HL-60/S4 (cell line): ENCODE results near the gene ZBTB7C.

Source experiments
- in situ Hi-C: fragments of 300-500 bp; cut with MboI; formaldehyde crosslinking; loops from 2 replicates; pipeline ENCODE4 v1.14.3; 2022; ENCODE audit warnings: low sequenced_read_pairs

The ZBTB7C gene

GRCh38 chr18:48017635-48018034, 391.5 kb downstream of the ZBTB7C start:
- in situ Hi-C loops, result loop anchor here (10.0 kb wide), 2 partner anchors 83 to 243 kb away; partner anchors contain the start of gene SMAD2

DNA sequence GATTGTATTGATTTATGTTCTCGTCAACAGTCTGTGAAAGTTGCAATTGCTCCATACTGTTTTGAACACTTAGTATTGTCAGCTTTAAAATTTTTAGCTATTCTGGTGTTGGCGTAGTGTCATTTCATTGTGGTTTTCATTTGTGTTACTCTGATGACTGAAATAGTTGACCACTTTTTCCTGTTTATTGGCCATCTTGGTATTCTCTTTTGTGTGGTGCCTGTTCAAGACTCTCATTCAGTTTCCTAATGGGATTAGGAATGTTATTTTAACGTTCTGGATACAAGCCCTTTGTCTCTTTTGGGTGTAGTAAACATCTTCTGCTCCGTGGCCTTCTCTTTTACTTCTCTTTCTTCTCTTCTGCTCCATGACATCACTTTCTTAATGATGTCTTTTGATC, 396.0 kb downstream of the ZBTB7C start:
- in situ Hi-C loops, result loop anchor here (10.0 kb wide), 2 partner anchors 78 to 238 kb away; partner anchors contain the start of gene SMAD2

DNA sequence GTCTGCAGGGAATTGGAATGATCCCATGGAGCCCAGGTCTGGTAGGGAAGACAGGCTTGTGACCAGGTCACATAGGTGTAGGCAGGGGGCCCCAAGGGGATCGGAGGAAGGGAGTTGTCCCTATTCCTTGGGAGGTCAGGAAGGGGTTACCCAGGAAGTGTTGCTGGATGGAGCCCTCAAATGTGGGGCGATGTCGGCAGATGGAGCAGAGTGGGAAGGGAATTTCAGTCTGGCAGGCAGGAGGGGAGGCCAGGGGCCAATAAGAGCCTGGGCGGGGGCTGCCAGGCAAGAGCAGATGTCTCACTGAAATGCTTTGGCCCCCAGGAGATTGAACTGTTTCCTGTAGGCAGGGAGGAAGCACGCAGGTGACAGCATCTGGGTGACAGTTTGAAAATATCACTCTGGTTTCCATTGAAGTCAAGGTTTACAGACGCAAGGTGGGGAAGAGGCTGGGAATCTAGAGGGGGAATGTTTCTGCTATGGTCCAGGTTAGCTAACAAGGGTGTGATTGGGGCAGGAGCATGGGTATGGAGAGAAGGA, 397.2 kb downstream of the ZBTB7C start:
- in situ Hi-C loops, result loop anchor here (10.0 kb wide), 2 partner anchors 77 to 237 kb away; partner anchors contain the start of gene SMAD2

DNA sequence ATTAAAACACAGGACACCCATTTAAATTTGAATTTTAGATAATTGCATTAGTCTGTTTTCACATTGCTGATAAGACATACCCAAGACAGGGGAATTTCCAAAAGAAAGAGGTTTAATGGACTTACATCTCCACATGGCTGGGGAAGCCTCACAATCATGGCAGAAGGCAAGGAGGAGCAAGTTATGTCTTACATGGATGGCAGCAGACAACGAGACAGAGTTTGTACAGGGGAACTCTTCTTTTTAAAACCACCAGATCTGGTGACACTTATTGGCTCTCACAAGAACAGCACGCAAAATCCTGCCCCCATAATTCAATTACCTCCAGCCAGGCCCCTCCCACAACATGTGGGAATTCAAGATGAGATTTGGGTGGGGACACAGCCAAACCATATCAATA, 398.9 kb downstream of the ZBTB7C start:
- in situ Hi-C loops, result loop anchor here (10.0 kb wide), 2 partner anchors 75 to 235 kb away; partner anchors contain the start of gene SMAD2

DNA sequence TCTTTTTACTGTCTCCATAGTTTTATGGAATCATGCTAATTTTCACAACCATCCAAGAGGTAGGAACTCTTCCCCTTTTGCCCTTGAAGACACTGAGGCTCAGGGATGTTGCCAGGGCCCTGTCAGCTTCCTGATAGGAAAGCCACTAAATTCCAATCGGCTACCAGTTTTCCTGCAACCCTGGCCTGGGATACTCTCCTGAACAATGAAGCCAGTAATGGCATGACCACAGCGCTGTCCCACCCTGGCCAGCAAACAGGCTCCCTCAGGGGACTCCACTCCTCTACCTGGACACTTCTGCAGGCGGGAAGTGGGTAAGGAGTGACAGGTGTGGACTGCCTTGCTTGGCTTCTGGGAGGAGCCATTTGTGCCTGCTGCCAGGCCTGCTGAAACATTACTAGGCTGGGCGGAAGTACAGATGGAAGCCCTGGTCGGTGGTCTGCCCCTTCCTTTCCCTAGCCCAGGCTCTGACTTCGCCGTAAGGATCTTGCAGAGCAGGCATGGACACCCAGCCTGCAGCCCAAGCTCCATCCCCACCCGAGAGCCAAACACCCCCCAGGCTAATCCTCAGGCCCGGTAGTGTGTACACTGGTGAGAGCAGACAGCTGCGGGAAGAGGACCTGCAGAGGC, 400.0 kb downstream of the ZBTB7C start:
- in situ Hi-C loops, result no loop called here

GRCh38 chr18:48007955-48008701, 401.1 kb downstream of the ZBTB7C start:
- in situ Hi-C loops, result no loop called here

- in situ Hi-C loops, result no loop called here
Measured at GRCh38 chr18:48007381-48007780, 401.8 kb downstream of the ZBTB7C start.

- in situ Hi-C loops, result no loop called here
Measured at GRCh38 chr18:48006415-48007175, 402.6 kb downstream of the ZBTB7C start.

DNA sequence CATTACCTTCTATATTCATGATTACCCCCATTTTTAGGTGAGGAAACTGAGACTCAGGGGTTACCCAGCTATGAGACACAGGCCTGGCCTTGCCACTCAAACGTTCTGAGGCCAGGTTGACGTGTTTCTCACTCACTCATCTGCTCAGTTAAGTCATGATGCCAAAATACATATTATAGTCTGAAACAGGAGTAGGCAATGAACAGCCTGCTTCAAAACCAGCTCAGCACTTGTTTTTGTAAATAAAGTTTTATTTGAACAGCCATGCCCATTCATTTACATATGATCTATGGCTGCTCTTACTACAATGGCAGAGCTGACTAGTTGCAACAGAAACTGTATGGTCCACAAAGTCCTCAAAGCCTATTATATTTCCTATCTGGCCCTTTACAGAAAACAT, 404.6 kb downstream of the ZBTB7C start:
- in situ Hi-C loops, result no loop called here

DNA sequence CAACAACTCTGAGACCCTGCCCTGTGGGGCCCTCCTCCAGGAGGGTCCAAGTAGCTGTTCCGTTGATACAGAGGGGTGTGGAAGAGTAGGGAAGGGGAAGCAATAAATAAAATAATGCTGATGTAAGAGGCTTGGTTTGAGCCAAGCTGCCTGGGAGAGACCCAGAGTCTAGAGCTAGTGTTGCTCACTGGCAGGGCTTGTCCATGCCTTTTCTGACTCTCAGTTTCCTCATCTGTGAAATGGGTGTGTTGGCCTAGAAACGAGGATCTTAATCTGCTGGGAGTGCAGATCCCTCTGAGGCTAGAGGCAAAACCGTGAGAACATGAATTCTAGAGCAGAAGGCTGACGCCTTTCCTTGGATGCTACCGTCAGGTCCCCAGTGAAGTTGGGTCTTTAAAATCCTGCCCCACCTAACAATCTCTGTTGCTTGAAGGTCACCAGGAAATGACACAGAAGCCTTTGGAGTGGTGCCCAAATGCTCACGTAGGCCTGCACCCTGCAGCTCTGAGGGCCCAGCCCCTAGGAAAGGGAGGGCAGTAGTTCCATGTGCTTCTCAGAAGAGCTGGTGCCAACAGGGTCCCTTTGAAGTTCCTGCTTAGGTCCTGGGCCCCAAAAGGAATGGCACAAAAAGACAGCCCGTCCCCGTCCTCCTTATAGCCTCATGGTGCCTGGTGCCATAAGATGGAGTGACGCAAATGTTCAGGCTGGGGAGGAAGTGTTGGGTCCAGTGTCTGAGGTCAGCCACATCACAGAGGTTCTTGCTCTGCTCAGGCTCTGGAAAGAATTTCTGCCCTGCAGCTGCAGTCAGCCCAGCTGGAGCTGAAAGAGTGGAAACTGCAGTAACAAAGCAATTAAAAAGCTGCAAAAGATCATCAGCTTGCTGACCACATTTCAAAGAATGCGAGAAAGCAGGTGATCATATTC, 405.5 kb downstream of the ZBTB7C start:
- in situ Hi-C loops, result no loop called here

DNA sequence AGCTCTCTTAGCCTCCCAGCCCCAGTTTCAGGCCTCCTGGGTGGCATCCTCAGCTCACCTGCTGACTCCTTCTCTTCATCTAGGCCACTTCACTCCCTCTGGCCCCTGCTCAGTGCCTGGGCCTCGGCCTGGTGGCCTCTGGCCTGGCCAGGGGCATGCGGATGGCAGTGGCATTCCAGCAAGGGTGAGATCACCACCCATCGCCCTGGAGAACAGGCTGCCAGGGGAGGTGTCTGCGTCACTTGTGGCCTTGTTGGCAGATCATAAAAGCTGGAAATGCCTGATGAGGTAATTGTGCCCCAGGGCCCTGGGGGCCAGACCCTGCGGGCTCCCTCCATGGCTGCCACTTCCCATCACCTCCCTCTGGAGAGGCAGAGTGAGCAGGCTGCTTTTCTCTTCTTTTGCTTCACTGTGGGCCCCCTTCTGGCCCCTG, 406.2 kb downstream of the ZBTB7C start:
- in situ Hi-C loops, result no loop called here

- in situ Hi-C loops, result no loop called here
Measured at GRCh38 chr18:48000701-48001100, 408.5 kb downstream of the ZBTB7C start.

GRCh38 chr18:47999801-48000248, 409.4 kb downstream of the ZBTB7C start:
- in situ Hi-C loops, result no loop called here

DNA sequence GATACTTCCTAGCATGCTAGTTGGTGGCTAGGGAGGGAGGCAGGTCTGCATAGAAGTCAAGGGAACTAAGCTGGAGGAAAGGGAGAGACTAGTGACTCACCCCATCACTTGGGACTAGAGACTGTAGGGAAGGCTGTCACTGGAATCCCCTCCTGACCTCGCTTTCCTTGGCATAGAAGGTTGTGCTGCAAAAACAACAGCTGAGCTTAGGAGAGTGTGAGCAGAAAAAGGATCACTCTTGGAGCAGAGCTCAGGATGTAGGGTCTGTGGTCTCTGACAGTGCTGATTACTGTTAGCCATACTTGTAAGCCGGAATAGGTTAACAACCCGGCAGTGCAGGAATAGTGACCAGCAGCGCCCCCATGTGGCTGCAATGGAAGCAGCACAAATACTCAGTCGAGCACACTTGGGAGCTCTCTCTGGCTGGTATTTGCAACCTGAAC, 411.8 kb downstream of the ZBTB7C start:
- in situ Hi-C loops, result no loop called here

DNA sequence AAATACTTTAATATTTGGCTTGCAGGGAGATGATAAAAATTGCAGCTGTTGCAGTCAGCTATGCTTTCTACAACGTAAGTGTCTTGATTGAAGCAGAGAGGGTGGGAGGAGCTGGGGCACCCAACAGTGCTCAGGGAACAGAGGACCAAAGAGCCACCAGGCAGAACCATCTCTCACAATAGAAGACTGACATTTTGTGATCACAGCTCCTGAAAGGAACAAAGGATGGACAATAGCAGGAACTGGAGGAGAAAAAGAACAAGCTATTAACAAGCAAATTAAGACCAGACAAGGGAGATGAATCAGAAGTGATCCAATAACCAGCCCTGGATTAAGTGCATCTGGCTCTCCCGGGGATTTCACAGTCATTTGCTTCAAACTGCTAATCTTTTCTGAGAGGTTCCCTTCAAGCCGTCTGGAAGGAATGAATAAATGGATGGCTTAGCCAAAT, 413.1 kb downstream of the ZBTB7C start:
- in situ Hi-C loops, result no loop called here

DNA sequence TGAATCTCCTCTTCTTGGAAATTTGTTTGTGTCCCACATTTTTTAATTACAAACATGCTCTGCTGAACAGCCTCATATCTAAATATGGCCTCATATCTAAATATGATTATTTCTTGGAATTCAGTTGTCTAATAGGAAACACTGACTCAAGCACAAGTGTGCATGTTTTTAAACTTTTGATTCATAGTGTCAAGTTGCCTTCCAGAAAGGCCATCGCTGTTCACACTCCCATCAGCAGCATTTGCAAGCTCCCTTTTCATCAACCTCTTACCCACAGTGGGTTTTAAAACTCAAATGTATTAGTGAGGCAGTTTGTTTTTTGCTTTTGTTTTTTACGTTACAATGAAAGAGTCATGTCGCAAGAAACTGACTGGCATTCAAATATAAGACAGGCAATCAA, 413.5 kb downstream of the ZBTB7C start:
- in situ Hi-C loops, result no loop called here

DNA sequence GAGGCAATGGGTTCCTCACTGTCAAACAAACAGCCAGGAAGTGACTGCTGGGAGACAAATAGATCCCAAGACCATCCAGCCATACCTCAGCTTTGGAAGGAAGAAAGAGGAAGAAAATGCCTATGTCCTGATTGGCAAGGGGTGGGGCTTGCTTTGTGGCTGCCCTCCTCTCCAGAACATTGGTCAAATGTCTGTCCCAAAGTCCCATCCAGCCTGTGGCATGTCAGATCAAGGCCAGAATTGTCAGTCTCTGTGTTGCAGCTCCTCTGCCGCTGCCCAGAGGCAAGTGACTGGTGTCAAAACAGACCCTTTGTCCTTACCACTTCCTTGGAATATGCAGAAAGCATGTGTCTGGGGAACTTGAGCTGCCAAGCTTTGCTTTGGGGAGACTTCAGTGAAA, 415.8 kb downstream of the ZBTB7C start:
- in situ Hi-C loops, result no loop called here

DNA sequence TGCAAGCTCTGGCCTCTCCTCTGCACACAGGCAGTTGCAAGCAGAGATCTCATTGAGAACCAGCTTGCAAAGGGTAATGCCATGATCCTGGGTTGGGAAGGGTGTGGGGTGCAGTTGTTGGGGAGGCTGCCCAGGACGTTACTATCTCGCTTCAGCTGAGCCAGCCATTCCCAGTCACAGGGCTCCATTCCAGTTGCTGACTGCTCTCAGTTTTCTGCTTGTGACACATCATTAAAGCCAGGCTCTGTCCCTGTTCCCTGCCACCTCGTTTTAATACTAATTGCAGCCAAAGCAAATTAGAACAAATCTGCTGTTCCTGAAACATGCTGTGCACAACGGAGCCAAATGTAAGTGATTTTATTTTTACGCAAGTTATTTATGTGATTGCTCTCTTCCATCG, 416.2 kb downstream of the ZBTB7C start:
- in situ Hi-C loops, result no loop called here

- in situ Hi-C loops, result no loop called here
Measured at GRCh38 chr18:47992266-47992665, 416.9 kb downstream of the ZBTB7C start.

DNA sequence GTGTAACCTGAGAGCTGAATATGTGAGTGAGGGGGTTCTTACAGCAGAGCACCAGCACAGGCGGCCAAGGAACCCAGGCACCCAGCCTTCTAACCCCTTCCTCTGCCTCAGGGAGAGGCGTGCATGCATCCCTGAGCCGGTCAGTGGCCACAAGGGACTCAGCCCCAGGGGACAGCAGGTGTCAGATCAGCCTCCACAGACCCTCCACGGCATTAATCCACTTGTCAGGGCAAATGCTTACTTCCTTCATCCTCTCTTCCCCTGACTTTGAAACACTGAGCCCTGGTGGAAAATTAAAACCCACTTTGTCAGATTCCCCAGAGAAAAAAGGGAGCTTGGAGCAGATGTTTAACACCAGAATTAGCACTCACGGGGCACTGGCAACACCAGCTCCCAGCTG, 418.2 kb downstream of the ZBTB7C start:
- in situ Hi-C loops, result no loop called here
